DMS153 treated with DMSO at 0.1 percent for 48 hours (cell line): ENCODE data around the gene ACTL8.

Experiments
- DNase-seq: peaks from one replicate; lab custom pipeline; 2025; ENCODE audit not compliant: unreplicated experiment; lab: John Stamatoyannopoulos, UW

The ACTL8 gene

DNA sequence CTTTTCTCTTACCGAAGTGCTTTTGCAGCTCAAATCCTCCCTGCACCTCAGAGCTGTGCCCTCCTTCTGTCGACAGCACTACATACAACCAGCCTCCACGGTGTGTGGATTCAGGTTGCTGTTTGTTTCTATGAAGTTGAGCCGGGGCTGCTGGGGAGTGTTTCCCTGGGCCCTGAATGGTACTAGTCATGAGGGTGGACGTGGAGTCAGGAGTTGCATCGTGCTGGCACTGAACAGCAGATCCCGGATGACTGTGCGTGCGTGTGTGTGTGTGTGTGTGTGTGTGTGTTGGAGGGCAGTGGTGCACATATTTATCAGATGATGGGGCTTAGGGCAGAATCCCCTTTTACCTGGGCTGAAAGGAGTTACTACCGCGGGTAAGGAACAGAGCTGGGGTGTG lies 47.0 kb downstream of the ACTL8 start:
- DNase-seq: no peak

DNA sequence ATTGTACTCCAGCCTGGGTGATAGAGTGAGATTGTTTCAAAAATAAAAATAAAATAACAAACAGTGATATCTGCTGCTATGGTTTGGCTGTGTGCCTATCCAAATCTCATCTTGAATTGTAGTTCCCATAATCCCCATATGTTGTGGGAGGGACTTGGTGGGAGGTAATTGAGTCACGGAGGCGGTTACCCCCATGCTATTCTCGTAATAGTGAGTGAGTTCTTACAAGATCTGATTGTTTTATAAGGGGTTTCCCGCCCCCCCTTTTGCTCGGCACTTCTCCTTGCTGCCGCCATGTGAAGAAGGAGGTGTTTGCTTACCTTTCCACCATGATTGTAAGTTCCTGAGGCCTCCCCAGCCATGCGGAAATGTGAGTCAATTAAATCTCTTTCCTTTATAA lies 47.8 kb downstream of the ACTL8 start:
- no peak for DNase-seq

DNA sequence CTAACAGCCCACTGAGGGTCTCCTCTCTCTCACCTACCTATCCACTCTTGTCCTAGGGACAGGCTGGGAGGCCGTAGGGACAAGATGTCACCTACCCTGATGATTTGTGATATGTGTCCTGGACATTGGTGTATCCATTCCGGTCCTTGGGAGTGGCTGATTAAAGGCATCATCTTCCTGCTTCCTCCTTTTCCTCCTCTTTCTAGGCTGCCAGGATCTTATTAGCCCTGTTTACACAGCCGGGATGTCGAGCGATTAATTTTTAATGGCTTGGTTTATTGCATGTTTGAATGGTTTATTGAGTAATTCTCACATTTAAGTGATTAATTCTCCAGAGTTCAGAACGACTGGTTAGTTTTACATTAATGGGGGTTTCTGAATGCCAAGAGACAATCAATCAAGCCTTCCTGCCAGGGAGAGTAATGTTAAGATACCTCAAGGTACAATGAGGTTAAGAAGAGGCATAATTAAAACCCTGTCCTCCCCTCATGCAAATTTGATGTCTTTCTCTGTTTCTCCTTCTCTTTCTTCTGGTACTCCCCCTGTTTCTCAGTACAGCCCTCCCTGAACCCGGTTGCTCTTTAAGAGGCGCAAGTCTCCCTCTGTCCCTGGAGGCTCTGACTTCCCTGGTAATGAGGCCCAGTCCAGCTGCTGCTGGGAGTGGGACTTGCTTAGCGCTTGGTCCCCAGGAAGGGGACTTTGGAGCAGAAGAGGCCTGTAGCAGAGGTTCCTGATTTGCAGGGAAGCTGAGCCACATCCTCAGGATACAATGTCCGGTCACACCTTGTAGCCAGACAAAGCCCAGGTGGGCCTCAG lies 50.9 kb downstream of the ACTL8 start:
- no peak for DNase-seq

DNA sequence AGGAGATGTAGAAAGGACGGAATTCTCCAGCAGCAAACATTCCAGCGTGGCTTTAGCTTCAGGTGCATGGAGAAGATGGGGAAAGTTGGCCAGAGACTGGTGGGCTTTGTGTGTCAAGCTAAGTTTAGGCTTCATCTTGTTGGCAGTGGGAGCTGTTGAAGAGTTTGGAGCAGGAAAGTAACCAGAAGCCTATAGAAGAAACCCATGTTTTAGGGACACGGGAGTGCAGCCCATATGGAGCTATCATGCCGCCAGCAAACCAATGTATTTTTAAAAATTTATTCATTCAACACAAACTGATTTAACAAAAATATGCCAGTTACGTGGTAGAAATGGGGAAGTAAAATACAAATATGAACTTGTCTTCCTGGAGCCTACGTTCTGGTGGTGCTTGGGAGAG lies 53.7 kb downstream of the ACTL8 start:
- DNase-seq: no peak

DNA sequence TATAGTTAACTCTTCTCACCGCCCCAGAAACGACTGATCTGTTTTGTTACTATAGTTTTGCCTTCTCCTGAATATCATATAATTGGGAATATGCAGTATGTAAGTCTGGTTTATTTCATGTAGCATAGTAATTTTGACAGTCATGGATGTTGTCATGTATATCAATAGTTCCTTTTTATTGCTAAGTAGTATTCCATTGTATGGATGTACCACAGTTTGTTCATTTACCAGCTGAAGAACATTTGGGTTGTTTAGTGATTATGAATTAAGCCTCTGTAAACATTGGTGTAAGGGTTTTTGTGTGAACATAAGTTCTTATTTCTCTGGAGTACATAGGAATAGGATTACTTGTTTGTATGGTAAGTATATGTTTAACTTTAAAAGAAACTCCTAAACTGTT lies 55.5 kb downstream of the ACTL8 start:
- DNase-seq: no peak

DNA sequence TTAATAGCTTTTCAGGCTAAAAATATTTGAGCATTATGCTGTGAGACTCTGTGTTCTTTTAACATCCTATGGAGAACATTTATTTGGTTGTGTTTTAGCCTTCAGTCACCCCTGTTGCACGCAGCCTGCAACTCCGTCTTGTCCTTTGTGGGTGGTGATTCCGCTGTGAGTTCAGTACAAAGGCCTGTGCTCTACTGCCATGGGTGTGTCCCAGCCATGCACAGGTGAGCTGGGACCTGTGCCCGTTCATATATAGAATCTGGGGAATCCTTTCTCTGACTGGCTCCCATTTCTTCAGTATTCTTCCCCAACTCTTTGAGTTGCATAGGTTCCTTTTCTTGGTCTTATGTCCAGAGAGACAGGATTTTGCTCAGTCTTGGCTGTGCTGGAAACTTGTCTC lies 61.4 kb downstream of the ACTL8 start:
- no peak for DNase-seq

DNA sequence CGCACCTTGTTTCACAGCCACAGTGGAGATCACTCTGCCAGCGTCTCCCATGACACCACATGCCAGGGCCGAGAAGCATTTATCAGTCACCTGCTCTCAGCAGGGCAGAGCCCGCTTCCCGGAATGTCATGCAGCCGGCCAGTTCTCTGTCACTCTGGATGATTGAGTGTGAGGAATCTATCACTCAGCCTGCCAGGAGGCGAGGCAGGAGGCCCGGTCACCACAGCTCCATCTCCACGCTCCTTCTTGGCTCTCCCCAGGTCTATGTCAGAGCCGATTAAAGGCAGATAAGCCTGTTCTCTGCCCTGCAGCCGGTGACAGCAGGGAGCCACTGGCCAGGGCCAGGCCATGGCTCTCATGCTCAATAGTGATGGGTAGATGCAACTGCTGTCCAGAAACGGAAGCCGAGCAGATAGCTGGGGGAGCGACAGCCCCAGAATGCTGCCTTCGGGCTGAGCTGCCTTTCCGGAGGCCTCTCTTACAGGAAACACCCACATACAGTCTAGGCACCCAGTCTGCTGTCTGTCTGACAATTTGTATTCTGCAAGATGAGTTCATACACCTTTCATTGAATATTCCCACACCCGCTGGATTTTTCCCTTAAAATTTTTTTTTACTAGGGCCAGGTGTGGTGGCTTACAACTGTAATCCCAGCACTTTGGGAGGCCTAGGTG lies 64.1 kb downstream of the ACTL8 start:
- DNase-seq: no peak

DNA sequence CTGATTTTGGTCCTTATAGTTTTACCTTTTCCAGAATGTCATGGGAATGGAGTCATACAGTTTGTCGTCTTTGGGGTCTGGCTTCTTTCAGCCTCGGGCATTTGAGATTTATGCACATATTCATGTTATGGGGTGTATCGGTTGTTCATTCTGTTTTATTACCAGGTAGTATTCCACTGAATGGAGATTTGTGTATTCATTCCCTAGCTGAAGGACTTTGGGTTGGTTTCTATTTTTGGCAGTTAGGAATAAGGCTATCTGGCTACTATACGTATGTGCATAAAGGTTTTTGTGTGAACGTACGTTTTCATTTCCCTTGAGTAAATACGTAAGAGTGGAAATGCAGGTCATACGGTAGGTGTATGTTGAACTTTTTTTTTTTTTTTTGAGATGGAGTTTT lies 65.1 kb downstream of the ACTL8 start:
- DNase-seq: no peak

DNA sequence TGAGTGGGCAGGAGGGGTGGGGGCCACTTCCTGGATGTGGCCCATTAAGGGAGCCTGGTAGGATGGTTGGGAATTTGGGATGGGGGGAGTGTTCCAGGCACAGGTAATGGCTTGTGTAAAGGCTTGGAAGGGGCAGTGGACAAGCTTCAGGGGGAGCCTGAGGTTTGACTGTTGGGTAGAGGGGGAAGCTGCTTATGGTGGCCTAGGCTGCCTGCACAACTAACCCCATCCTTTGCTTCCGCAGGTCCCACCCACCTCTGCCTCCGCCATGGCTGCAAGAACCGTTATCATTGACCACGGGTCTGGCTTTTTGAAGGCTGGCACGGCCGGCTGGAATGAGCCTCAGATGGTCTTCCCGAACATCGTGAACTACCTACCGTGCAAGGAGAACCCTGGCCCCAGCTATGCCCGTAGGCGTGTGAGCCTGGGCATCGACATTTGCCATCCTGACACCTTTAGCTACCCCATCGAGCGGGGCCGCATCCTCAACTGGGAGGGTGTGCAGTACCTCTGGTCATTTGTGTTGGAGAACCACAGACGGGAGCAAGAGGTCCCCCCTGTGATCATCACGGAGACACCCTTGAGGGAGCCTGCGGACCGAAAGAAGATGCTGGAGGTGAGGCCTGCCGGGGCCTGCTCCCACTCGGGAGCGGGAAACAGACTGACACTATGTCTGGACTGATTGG lies 67.8 kb downstream of the ACTL8 start:
- no peak for DNase-seq

DNA sequence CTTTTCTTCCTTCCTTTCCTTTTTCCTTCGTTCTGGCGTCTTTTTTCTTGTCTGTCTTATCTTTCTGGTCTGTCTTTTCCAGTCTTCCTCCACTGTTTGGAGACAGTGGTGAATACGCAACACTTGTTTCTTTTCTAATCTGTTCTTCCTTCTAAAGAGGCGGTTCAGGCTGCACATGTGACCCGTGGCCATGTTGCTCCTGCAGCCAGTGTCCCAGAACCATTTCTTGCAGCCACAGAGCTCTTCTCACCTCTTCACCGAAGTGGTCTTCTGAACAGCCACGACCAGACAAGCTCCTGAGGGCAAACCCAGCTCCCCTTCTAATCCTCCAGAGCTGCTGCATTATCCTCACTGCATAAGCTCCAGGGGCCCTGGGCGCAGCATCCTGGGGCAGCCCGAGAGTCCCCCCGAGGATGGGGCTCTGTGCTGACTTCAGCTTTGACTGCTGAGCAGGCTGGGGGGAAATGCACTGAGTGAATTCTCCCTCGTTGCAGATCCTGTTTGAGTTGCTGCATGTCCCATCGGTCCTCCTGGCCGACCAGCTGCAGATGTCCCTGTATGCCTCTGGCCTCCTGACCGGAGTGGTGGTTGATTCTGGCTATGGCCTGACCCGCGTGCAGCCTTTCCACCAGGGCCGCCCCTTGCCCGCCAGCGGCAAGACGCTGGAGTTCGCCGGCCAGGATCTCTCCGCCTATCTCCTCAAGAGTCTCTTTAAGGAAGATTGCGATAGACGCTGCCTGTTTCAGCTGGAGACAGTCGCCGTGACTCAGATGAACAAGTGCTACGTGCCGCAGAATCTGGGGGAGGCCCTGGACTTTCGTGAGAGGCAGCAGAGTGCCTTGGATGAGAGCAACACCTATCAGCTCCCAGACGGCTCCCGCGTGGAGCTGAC lies 70.4 kb downstream of the ACTL8 start:
- no peak for DNase-seq

DNA sequence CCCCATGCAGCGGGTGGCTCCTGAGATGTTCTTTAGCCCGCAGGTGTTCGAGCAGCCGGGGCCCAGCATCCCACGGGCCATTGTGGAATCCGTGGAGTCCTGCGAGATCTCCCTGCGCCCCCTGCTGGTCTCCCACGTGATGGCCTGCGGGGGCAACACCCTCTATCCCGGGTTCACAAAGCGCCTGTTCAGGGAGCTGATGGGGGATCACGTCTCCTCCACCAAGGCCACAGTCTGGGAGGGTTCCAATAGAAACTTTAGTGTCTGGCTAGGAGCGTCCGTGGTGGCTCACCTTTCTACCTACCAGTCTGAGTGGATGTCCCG lies 71.0 kb downstream of the ACTL8 start:
- no peak for DNase-seq

DNA sequence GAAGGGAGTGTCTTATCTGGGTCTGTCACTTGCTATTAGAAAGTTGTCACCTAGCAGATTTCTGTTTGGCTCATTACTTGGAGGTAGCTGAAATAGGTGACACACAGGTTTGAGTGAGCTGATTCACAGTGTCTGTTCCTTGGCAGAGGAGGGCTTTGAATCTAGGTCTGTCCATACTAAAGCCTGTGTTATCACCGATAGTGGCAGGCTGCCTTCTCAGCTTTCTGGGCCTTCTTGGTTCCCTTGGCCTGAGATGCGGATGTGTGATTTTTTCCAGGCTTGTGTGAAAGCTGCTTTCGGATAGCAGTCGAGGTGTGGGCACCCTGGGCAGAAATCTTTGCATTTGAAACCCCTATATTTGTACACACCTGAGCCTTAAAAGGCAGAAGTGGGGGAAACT lies 73.9 kb downstream of the ACTL8 start:
- no peak for DNase-seq

DNA sequence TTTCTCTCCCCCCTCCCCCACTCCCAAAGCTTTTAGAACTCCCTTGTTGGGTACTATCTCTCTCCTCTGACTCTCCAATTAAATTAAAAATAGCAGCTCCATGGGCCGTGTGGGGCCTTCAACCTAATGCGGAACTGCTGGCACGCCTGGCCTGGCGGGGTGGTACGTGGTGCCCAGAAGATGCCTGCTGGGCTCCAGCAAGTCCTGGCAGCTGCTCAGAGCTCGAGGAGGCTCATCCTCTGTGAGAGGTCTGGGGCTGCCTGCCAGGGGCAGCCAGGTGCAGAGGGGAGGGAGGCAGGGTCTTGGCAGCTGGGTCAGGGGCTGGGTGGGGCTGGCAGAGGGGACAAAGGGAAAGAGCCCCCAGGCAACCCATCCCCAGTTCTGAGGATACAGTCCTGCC lies 74.4 kb downstream of the ACTL8 start:
- DNase-seq: no peak

DNA sequence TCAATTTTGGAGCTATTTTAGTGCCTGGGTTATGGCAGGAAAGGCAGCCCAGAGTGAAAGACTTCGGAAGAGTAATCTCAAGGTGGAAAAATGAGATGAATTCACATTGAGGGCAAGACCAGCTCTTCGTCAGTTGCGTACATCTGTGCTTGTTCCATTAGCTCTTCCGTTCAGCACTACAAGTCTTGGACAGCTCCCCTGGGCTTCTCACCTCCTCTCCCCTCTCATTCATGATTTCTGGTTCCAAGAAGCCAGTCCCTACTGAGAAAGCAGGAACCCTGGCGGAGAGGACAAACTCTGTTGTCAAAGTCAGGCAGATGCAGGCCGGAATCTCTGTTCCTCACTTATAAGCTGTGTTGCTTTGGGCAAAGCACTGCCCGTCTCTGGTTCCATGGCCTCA lies 76.5 kb downstream of the ACTL8 start:
- DNase-seq: no peak

DNA sequence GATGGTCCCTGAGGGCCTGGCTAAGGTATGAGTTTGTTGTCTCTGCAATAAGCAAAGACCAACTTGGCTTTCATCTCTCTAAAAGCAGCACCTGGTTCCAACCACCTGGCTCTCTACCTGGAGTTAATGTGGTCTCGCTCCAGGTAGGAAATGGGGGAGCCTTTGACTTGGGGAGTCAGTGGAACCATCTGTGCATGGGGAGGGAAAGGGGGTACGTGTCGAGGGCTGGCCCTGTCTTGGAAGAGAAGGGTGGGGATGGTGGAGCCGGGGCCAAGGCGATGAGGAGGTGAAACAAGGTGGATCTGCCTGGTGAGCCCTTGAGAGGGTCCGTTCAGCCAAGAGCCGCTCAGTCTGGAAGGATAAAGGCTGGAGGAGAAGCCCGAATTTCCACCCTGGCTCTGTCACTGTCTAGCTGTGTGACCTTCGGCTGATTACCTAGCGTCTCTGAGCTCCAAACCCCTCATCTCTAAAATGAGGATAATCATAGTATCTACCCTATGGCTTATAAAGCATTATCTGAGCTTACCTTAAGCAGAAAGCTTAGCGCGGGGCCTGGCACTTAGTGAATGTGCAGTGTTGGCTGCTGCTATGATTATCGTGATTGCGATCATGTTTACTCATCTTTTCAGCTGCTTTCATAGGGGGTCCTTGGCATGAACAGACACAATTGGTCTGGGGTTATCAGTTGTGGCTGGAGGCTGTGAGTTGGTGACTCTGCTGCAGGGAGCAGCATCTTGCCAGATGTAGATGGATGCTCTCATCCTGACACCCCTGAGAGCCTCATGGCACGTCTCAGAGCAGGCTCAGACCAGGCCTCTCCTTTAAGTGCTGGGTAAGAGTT lies 78.7 kb downstream of the ACTL8 start:
- no peak for DNase-seq

DNA sequence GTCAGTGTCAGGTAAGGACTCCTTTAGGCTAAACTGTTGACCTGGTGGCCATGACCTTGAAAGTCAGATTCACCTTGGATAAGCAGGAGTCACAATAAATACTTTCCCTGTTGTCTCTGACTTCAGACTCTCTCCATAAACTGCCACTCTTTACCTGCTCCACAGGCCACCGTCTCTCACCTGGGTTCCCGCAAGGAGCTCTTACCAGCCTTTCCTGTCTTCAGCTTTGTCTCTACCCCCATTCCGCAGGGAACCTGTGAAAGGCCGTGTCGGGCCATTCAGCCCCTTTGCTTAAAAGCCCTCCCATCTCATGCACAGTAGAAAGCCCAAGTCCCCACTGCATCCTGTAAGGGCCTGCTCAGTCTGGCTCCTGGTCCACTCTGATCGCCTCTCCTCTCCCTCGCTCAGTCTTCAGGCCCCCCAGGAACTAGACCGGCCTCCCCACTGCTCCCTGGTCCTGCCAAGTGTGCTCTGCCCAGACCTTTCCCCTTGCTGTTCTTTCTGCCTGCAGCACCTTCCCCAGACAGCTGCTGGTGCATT lies 79.5 kb downstream of the ACTL8 start:
- DNase-seq: no peak

DNA sequence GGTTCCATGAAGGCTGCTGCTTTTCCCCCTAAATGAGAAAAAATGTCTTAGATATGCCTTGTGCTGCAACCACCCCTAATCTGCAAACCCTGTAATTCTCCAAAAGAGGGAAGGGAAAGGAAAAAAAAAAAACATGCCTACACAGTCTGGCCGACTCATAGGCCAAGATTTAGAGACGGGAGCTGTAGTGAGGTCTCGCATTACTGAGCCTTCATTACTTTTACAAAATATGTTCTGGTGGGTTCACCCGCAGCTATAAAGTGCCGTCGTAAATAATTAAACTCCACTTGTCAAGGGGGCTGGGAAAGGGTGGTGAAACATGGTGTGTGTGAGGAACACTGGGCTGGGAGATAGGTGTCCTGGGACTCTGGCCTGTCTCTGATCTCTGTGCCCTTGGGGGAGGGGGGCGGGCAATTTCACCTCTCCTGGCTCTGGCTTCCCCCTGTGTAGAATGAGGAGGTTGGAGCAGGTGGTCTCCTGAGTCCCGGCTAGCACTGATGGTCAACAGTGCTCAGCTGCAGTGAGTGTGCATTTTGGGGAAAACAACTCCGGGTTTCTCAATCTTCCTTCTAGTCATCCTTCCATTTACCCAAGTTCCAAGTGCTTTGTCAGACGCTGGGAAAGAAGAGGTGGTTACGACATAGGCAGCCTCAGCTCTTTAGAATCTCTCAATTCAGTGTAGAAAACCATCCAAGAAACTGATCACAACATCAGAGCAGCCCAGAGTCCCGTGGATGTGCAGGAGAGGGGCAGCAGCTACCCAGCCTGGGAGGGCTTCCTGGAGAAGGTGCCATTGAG lies 82.3 kb downstream of the ACTL8 start:
- DNase-seq: no peak

DNA sequence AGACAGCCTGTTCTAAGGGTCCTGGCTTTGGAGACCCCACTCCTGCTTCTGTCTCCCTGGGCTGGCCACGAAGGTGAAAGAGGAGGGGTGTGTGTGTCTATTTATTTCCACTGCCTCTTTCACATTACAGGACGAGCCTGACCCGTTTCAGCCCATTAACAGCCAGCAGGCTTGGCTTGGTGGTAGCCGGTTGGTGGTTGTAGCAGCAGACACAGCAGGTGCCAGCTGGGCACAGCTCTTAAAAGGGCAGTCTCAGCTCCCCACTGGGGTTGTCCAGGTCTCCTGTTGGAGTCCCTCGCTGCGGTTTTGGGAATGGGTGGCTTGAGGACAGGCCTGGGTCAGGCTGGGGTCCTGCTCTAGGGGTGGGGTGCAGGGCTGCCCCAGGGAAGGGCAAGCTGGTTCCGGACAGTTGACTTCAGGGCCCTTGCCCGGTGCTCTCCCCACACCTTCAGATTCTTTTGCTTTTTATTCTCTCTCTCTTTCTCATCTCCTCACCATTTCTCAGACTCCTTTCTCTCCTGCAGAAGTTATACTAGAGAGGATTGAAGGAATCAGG lies 84.6 kb downstream of the ACTL8 start:
- DNase-seq: no peak

DNA sequence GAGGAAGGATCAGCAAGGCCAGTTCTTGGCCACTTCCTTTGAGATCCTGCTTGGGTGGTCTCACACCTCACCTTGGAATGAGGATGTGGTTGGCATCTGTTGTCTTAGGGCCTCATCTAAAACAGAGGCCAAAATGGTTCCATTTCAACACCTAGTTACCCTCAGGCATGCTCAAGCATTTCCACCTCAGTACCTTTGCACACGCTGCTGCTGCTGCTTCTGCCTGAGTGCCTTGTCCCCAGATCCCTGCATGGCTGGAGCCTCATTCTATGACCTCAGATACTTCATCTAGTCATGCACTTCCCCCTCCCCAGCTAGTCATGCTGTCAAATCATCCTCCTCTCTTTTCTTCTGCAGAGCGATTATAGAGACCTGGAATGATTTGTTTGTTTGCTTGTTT lies 86.8 kb downstream of the ACTL8 start:
- DNase-seq: no peak
